Hepatocyte (in vitro differentiated cells): ENCODE measurements around the gene MEP1A. TPM values are rescaled to one million over a fixed set of nuclear protein-coding genes. Genes with fewer than 3 reads are reported as not detected.

Experiments
- DNase-seq: peaks from one replicate; pipeline ENCODE4 v3.0.0-alpha.2; 2016; ENCODE audit warnings: low spot score
- H2AFZ ChIP-seq: fragments of 200-600 bp; sonication (generic); 2 replicates; pipeline ENCODE4 v1.6.0; 2016; ENCODE audit warnings: antibody characterized with exemption, mild to moderate bottlenecking
- H3K27ac ChIP-seq: fragments of 200-600 bp; sonication (generic); 2 replicates; pipeline ENCODE4 v1.5.1; 2016; ENCODE audit warnings: mild to moderate bottlenecking
- H3K27me3 ChIP-seq: fragments of 200-600 bp; sonication (generic); 2 replicates; pipeline ENCODE4 v1.6.1; 2016
- H3K36me3 ChIP-seq: fragments of 200-600 bp; sonication (generic); replicated peaks from 2 replicates; pipeline ENCODE4 v1.5.1; 2016; ENCODE audit warnings: low read depth; ENCODE audit not compliant: insufficient read depth
- H3K4me1 ChIP-seq: fragments of 200-600 bp; sonication (generic); 2 replicates; pipeline ENCODE4 v1.5.1; 2016; ENCODE audit warnings: mild to moderate bottlenecking, moderate library complexity; ENCODE audit not compliant: insufficient read depth
- H3K4me2 ChIP-seq: fragments of 200-600 bp; sonication (generic); 2 replicates; pipeline ENCODE4 v1.6.0; 2016
- H3K4me3 ChIP-seq: fragments of 200-600 bp; sonication (generic); 2 replicates; pipeline ENCODE4 v1.5.1; 2016; ENCODE audit warnings: mild to moderate bottlenecking
- H3K79me2 ChIP-seq: fragments of 200-600 bp; sonication (generic); 2 replicates; pipeline ENCODE4 v1.6.0; 2017; ENCODE audit warnings: mild to moderate bottlenecking
- H3K9me2 ChIP-seq: fragments of 200-600 bp; sonication (generic); replicated peaks from 2 replicates; pipeline ENCODE4 v1.6.0; 2017; ENCODE audit warnings: mild to moderate bottlenecking; ENCODE audit not compliant: insufficient read depth
- H3K9me3 ChIP-seq: fragments of 200-600 bp; sonication (generic); 2 replicates; pipeline ENCODE4 v1.5.1; 2016; ENCODE audit warnings: low read depth, mild to moderate bottlenecking
- H4K20me1 ChIP-seq: fragments of 200-600 bp; sonication (generic); 2 replicates; pipeline ENCODE4 v1.6.0; 2016; ENCODE audit warnings: mild to moderate bottlenecking; ENCODE audit not compliant: insufficient read depth, poor library complexity, severe bottlenecking
- CTCF ChIP-seq: fragments of 200-600 bp; sonication (generic); IDR thresholded peaks from 2 replicates; pipeline ENCODE4 v1.5.1; 2016; ENCODE audit warnings: antibody characterized with exemption, mild to moderate bottlenecking; ENCODE audit not compliant: poor library complexity
- EZH2 ChIP-seq: fragments of 200-600 bp; sonication (generic); IDR thresholded peaks from 2 replicates; pipeline ENCODE4 v1.6.1; 2016; ENCODE audit warnings: antibody characterized with exemption, mild to moderate bottlenecking, borderline replicate concordance
- EZH2phosphoT487 ChIP-seq: fragments of 200-600 bp; sonication (generic); IDR thresholded peaks from one replicate; pipeline ENCODE4 v1.6.1; 2018; ENCODE audit warnings: antibody characterized with exemption, mild to moderate bottlenecking, low read depth, moderate library complexity; ENCODE audit not compliant: unreplicated experiment, severe bottlenecking
- WGBS: methylation state at CpG from one replicate; pipeline ENCODE4 v1.1.6; 2016; ENCODE audit warnings: low lambda C conversion rate; ENCODE audit errors: missing lambda C conversion rate; 5-methylcytosine and 5-hydroxymethylcytosine counted together
- polyA plus RNA-seq: library from polyadenylated mRNA; unstranded; fragments of >200 nt; fragmentation: Nextera tagmentation; extraction: Ambion mirVana; gene quantifications from 2 replicates; pipeline ENCODE4 v1.2.1, GENCODE V29; 2016
- total RNA-seq: library from RNA; depleted of rRNA; stranded (reverse); fragments of >200 nt; gene quantifications from 2 replicates; pipeline ENCODE4 v1.2.3, GENCODE V29; 2014

Gene MEP1A
- total and polyA plus RNA-seq, 2 experiments from 2014 or later = 62.8 to 94.2 TPM

- no peaks in the 10 kb centered on the region for H3K27me3 ChIP-seq
- H3K4me1 ChIP-seq = no peaks in the 10 kb centered on the region
- H3K4me3 ChIP-seq = no peak overlapping the region
- H3K9me2 ChIP-seq = no peaks in the 10 kb centered on the region
- H3K4me2 ChIP-seq = no peak overlapping the region
- no peak overlapping the region for H2AFZ ChIP-seq
- no peak for DNase-seq
- no peaks in the 10 kb centered on the region for H3K9me3 ChIP-seq
- no peak overlapping the region for H3K27ac ChIP-seq
- WGBS = 90% methylated on average over 5 of the region's 5 CpGs
- H4K20me1 ChIP-seq = no peaks in the 10 kb centered on the region
- H3K79me2 ChIP-seq = no peaks in the 10 kb centered on the region
- TF ChIP-seq CTCF = no peak
- TF ChIP-seq EZH2phosphoT487 = no peak
- TF ChIP-seq EZH2 = no peak
- H3K36me3 ChIP-seq = no peaks in the 10 kb centered on the region
These were observed 28.2 kb upstream of the MEP1A start for GRCh38 chr6:46764961-46765360.

- Histone ChIP-seq H3K4me1 (no peaks in the 10 kb centered on the region), H3K27me3 (no peaks in the 10 kb centered on the region), H3K79me2 (no peaks in the 10 kb centered on the region), H3K4me2 (no peak overlapping the region), H3K4me3 (no peak overlapping the region), H3K27ac (no peak overlapping the region), H3K9me2 (no peaks in the 10 kb centered on the region), H4K20me1 (no peaks in the 10 kb centered on the region), H3K9me3 (no peaks in the 10 kb centered on the region), H3K36me3 (no peaks in the 10 kb centered on the region), H2AFZ (no peak overlapping the region)
- DNase-seq = no peak
- 92% methylated on average over 1 of the region's 1 CpG for WGBS
- TF ChIP-seq EZH2 (no peak), EZH2phosphoT487 (no peak), CTCF (no peak)
These were observed 21.2 kb upstream of the MEP1A start for GRCh38 chr6:46772016-46772415.

GRCh38 chr6:46772762-46773161, 20.4 kb upstream of the MEP1A start:
- WGBS = 89% methylated on average over 2 of the region's 2 CpGs
- H3K36me3 ChIP-seq = no peaks in the 10 kb centered on the region
- no peaks in the 10 kb centered on the region for H3K27me3 ChIP-seq
- no peaks in the 10 kb centered on the region for H3K79me2 ChIP-seq
- H3K9me2 ChIP-seq = no peaks in the 10 kb centered on the region
- no peak overlapping the region for H3K27ac ChIP-seq
- H4K20me1 ChIP-seq = no peaks in the 10 kb centered on the region
- no peak overlapping the region for H2AFZ ChIP-seq
- no peaks in the 10 kb centered on the region for H3K9me3 ChIP-seq
- TF ChIP-seq EZH2 = no peak
- TF ChIP-seq EZH2phosphoT487 = no peak
- no peak for TF ChIP-seq CTCF
- H3K4me2 ChIP-seq = no peak overlapping the region
- no peak for DNase-seq
- H3K4me3 ChIP-seq = no peak overlapping the region
- no peaks in the 10 kb centered on the region for H3K4me1 ChIP-seq
